HepG2 (cell line): ENCODE measurements around the gene NOL4L. TPM values are rescaled to one million over a fixed set of nuclear protein-coding genes. Genes with fewer than 3 reads are reported as not detected.

Experiments
- CC2D1A ChIP-seq: sonication (generic); formaldehyde crosslinking; IDR thresholded peaks from 2 replicates; pipeline ENCODE4 v1.8.1; 2023; ENCODE audit warnings: mild to moderate bottlenecking, missing genetic modification reagents
- DMTF1 ChIP-seq: sonication (generic); formaldehyde crosslinking; IDR thresholded peaks from 2 replicates; pipeline ENCODE4 v1.4.0; 2020; ENCODE audit warnings: mild to moderate bottlenecking, missing genetic modification reagents
- HOXA9 ChIP-seq: sonication (generic); formaldehyde crosslinking; IDR thresholded peaks from 2 replicates; pipeline ENCODE4 v1.8.1; 2022; ENCODE audit warnings: missing genetic modification reagents, mild to moderate bottlenecking, moderate library complexity, borderline replicate concordance
- NFE2 ChIP-seq: sonication (generic); formaldehyde crosslinking; IDR thresholded peaks from 2 replicates; pipeline ENCODE4 v1.4.0; 2020; ENCODE audit warnings: missing genetic modification reagents
- NKX3-1 ChIP-seq: sonication (generic); formaldehyde crosslinking; IDR thresholded peaks from 2 replicates; pipeline ENCODE4 v1.5.0; 2020; ENCODE audit warnings: missing genetic modification reagents
- POGK ChIP-seq: sonication (generic); formaldehyde crosslinking; conservative IDR thresholded peaks from 2 replicates; pipeline ENCODE4 v1.8.0; 2022; ENCODE audit warnings: mild to moderate bottlenecking, moderate library complexity, missing genetic modification reagents
- ZBTB4 ChIP-seq: sonication (generic); formaldehyde crosslinking; IDR thresholded peaks from 2 replicates; pipeline ENCODE4 v1.4.0; 2020; ENCODE audit warnings: missing genetic modification reagents, mild to moderate bottlenecking, borderline replicate concordance
- ZNF180 ChIP-seq: sonication (generic); formaldehyde crosslinking; IDR thresholded peaks from 2 replicates; pipeline ENCODE4 v1.4.0; 2020; ENCODE audit warnings: low read depth, missing genetic modification reagents, borderline replicate concordance
- ZNF235 ChIP-seq: sonication (generic); formaldehyde crosslinking; IDR thresholded peaks from 2 replicates; pipeline ENCODE4 v1.8.1; 2023; ENCODE audit warnings: mild to moderate bottlenecking, missing genetic modification reagents, borderline replicate concordance
- ZNF275 ChIP-seq: sonication (generic); formaldehyde crosslinking; IDR thresholded peaks from 2 replicates; pipeline ENCODE4 v1.8.0; 2022; ENCODE audit warnings: missing genetic modification reagents, mild to moderate bottlenecking, inconsistent platforms, borderline replicate concordance
- ZNF512 ChIP-seq: sonication (generic); formaldehyde crosslinking; IDR thresholded peaks from 2 replicates; pipeline ENCODE4 v1.4.0; 2020; ENCODE audit warnings: mild to moderate bottlenecking, missing genetic modification reagents
- ZNF616 ChIP-seq: sonication (generic); formaldehyde crosslinking; IDR thresholded peaks from 2 replicates; pipeline ENCODE4 v1.5.0; 2020; ENCODE audit warnings: low read depth, mild to moderate bottlenecking, missing genetic modification reagents
- ZNF841 ChIP-seq: sonication (generic); formaldehyde crosslinking; IDR thresholded peaks from 2 replicates; pipeline ENCODE4 v1.8.1; 2023; ENCODE audit warnings: missing genetic modification reagents, borderline replicate concordance
- polyA plus RNA-seq, 8 experiments: library from polyadenylated mRNA; depleted of rRNA in 3 of 8; stranded (reverse) in 7 of 8; unstranded in 1 of 8; fragments of >200 nt; fragmentation: Illumina TruSeq in 4 of 8; extraction: Trizol in 4 of 8; gene quantifications; 2 replicates each; pipeline versions ENCODE4 v1.2.1 to v1.2.3, GENCODE V29; 2011 to 2016; ENCODE audit warnings: low read depth in 4 of 8, missing spikeins in 1 of 8, mixed read lengths in 1 of 8; ENCODE audit not compliant: insufficient read depth in 1 of 8
- total RNA-seq, 5 experiments: library from RNA; depleted of rRNA; stranded (reverse); fragments of >200 nt; fragmentation: Illumina TruSeq; extraction: Trizol; gene quantifications; 2 replicates each; pipeline ENCODE4 v1.2.3, GENCODE V29; 2016; ENCODE audit warnings: low read depth in 1 of 5

The NOL4L gene
- total and polyA plus RNA-seq, 2 of the 13 experiments (the other 11 are each of a cell fraction or from before 2014, with no cell fraction given): 16.6 to 35.4 TPM

GRCh38 chr20:32543570-32544259, 41.4 kb downstream of the NOL4L start (continued):
- peak; percentile 98 for TF ChIP-seq POGK
- TF ChIP-seq ZNF841 (CRISPR knock-in tag): no peak; the same call in 1 of the 2 replicates
- TF ChIP-seq NFE2 (CRISPR knock-in tag): no peak
- no peak for TF ChIP-seq ZNF180
- peak; percentile 68; the same call in 1 of the 2 replicates for TF ChIP-seq CC2D1A (CRISPR knock-in tag)
- TF ChIP-seq ZBTB4 (CRISPR knock-in tag): peak; percentile 94; the same call in 1 of the 2 replicates
- TF ChIP-seq HOXA9 (CRISPR knock-in tag): peak; percentile 96
- no peak; the same call in 1 of the 2 replicates for TF ChIP-seq ZNF512
- TF ChIP-seq DMTF1 (CRISPR knock-in tag): 0 out of 2 replicates have a peak, but pooled peaks have one; percentile 28
- peak; percentile 97 for TF ChIP-seq ZNF616 (CRISPR knock-in tag)
- TF ChIP-seq NKX3-1 (CRISPR knock-in tag): peak; percentile 95
- peak; percentile 89; the same call in 1 of the 2 replicates for TF ChIP-seq ZNF275
- peak; percentile 94; the same call in 1 of the 2 replicates for TF ChIP-seq ZNF235 (CRISPR knock-in tag)
